Activated naive CD4-positive, alpha-beta T cell treated with Interleukin-2 at 50 U/mL for 16 hours (primary cell): ENCODE measurements around the gene IST1.

ENCODE experiments used
- DNase-seq: peaks from one replicate; pipeline ENCODE4 v3.0.0-alpha.2; 2020

The IST1 gene

GRCh38 chr16:71920658-71921057, 25.3 kb downstream of the IST1 start:
- DNase-seq: no peak

- DNase-seq: no peak
Measured at GRCh38 chr16:71923941-71924690, 28.8 kb downstream of the IST1 start.

- no peak for DNase-seq
Measured at GRCh38 chr16:71924710-71925109, 29.4 kb downstream of the IST1 start.

DNA sequence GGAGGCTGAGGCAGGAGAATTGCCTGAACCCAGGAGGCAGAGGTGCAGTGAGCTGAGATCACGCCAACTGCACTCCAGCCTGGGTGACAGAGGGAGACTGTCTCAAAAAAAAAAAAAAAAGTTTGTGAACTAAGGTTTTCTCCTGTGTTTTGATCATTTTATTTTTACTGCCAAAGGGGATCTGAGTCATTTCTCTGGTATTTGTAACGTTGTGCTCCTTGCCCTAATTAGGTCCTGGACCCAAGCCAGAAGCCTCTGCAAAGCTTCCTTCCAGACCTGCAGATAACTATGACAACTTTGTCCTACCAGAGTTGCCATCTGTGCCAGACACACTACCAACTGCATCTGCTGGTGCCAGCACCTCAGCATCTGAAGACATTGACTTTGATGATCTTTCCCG, 32.1 kb downstream of the IST1 start:
- no peak for DNase-seq

- DNase-seq: no peak
Measured at GRCh38 chr16:71927787-71928186, 32.5 kb downstream of the IST1 start.

DNA sequence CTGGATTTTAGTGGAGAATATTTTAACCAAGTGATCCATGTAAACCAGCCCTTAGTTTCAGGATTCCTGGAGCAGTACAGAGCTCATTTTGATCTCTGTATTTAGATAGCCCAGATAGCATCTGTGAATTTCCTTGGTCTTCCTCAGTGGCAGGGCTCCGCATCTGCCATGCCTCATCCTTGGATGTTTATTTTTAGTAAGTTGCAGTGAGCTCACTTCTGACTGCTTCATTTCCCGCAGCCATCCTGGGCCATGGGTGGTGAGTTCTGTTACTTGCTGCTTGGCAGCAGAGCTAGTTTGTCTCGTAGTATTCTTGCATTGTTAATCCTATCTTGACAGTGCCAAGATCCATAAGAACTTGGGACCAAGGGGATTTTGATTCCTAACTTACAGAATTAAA, 33.7 kb downstream of the IST1 start:
- no peak for DNase-seq

DNA sequence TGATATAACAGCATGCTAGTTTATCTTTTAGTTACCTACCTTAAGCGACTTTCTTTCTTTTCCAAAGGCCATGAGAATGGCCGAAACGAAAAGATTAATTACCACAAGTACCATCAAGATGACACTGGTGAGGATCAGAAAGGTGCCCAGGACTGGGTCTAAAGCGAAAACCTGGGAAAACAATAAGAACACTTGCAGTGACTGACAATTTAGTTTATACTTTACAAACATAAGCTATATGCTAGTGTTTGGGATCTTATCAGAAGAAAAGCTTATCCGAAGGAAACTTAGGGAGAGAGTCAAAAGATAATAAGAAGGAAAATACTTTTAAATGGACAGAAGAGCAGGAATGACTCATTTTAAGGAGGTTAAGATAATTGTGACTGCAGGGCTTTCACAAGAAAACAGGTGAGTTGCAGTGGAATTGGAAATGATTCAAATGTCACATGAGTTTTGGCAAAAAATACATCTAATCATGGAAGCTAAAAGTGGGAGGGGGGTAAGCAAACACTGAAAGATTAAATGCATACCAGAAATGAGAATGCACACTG, 34.8 kb downstream of the IST1 start:
- no peak for DNase-seq

DNA sequence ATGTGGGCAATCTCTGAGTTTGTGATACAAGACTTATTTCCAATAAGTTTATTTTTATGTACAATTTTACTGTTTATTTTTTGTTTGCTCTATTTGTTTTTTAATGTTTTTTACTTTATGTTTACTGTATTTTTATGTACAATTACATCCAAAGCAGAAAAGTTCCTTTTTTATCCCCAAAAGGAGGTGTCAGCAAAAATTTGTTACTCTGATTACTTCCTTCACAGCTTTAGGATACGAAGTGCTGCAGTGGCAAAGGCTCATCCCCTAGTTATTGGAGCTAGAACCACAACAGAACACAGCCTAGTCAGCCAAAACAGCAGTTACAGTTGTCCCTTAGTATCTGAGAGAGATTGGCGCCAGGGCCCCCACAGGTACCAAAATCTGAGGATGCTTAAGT, 35.7 kb downstream of the IST1 start:
- DNase-seq: no peak

GRCh38 chr16:71931599-71931998, 36.3 kb downstream of the IST1 start:
- no peak for DNase-seq

DNA sequence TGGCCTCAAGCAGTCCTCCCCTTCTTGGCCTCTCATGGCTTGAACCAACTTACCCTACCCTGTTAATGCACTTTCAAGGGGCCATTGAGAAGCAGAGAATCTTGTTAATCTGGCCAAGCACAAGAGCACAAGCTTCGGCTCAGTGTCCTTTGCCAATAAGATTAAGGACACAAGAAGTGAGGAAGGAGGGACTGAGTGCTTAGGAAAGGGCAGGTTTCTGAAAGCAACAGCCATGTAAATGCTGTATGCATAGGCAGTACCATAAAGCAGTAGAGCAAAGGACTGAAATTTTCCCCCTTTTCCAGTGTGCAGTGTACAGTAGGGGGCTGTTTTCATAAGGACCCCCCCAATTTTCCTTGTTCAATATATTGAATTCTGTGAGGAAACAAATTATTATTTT, 37.7 kb downstream of the IST1 start:
- no peak for DNase-seq

GRCh38 chr16:71933913-71934695, 38.8 kb downstream of the IST1 start:
- no peak for DNase-seq

DNA sequence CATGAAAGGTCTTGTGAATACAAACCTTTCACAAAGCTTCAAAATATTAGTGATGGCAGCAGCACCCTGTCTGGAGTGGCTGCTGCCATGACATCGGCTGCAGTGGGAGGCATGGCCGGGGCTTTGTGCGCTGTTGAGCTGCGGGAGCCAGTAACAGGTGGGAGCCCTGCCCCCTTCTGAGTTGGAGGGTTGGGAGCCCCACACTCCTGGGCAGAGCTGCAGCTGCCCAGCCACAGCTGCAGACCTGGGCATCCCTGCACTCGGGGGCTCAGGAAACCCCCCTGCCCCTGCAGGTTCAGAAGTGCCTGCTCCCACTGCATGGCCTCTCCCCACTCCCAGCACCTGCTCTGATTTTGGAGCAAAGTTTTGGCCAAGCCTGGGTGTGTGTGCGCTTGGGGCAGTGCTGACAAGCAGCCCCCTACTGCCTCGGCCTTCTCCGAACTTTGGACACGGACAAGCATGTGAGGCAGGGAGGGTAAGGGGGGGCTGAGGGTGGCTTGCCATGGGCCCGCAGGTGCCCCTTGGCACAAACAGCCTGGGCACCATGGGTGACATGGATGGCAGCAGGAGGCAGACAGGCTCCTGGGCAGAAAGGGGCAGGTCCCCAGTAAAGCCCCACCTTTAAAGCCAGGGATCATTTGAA, 42.7 kb downstream of the IST1 start:
- DNase-seq: no peak

GRCh38 chr16:71943887-71944286, 48.6 kb downstream of the IST1 start:
- DNase-seq: no peak

DNA sequence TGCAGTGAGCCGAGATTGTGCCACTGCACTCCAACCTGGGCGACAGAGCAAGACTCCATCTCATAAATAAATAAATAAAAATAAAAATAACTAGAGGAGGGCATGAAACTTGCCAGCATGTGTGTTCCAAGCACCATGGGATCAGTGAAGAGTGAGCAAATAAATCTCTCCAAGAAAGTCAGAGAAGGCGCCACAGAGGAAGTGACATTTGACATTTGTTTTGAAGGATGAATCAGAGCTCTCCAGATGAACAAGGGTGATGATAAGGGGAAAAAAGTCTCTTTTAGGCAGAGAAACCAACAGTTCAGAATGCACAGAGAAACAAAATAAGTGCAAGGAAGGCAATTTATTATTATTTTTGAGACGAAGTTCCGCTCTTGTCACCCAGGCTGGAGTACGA, 50.3 kb downstream of the IST1 start:
- no peak for DNase-seq

GRCh38 chr16:71952825-71953224, 57.5 kb downstream of the IST1 start:
- DNase-seq: no peak

DNA sequence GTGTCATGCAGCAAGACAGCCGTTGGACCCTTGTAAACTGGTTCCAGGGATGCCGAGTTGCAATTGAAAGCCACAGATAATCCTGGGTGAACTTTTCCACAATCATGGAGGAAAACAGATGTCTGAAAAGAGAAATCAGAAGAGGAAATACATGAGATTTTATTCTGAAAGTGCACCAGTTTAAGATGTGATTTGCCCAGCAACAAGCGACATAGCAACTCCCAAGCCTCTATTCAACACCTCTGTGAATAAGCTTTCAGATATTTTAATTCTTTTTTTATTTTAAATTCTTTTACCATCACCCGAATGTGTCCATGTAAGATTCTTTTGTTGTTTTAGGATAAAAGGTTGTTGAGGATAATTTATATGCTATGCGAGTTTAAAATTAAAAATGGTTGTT, 58.8 kb downstream of the IST1 start:
- DNase-seq: no peak

- DNase-seq: no peak
Measured at GRCh38 chr16:71954699-71955195, 59.4 kb downstream of the IST1 start.

DNA sequence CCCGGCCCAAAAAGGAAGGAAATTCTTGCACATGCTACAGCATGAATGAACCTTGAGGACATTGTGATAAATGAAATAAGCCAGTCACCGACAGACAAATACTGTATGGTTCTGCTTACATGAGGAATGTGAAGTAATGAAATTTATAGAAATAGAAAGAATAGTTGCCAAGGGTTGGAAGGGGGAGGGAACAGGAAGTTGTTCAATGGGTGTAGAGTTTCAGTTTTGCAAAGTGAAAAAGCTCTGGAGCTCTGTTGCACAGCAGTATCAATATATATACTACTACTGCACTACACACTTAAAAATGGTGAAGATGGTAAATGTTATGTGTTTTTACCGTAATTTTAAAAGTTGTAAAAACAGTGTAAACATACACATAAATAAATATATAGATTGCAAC, 61.2 kb downstream of the IST1 start:
- no peak for DNase-seq

DNA sequence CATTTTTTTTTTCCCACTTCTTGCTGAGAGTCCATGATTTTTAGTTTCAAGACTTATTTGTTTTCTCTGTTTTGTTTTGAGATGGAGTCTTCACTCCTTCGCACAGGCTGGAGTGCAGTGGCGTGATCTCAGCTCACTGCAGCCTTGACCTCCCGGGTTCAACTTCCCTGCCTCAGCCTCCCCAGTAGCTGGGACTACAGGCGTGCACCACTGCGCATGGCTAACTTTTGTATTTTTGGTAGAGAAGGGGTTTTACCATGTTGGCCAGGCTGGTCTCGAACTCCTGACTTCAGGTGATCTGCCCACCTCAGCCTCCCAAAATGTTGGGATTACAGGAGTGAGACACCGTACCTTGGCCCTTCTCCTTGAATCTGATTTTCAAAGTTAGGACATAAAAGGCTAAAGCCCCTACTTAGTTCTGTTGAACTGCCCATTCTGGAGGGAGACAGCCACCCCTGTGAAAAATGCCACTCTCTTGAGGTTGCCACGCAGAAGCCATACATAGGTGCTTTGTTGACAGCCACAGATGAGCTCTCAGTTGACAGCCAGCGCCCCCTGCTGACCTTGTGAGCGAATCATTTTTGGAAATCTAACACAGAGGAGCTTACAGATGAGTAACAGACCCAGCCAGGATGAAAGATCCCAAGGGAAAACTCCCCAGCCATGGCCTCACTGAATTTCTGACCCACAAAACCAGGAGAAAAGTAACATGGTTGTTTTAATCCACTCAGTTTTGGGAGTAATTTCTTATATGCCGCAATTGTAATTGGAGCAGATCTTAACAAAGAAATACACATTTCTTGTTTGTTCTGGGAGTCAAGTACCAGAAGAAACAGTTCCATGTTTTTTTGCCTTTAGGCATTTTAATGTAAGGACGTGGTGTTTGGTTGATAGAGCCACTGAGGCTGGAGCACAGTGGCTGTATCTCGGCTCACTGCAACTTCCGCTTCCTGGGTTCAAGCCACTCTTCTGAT, 66.0 kb downstream of the IST1 start:
- peak; percentile 78 for DNase-seq

DNA sequence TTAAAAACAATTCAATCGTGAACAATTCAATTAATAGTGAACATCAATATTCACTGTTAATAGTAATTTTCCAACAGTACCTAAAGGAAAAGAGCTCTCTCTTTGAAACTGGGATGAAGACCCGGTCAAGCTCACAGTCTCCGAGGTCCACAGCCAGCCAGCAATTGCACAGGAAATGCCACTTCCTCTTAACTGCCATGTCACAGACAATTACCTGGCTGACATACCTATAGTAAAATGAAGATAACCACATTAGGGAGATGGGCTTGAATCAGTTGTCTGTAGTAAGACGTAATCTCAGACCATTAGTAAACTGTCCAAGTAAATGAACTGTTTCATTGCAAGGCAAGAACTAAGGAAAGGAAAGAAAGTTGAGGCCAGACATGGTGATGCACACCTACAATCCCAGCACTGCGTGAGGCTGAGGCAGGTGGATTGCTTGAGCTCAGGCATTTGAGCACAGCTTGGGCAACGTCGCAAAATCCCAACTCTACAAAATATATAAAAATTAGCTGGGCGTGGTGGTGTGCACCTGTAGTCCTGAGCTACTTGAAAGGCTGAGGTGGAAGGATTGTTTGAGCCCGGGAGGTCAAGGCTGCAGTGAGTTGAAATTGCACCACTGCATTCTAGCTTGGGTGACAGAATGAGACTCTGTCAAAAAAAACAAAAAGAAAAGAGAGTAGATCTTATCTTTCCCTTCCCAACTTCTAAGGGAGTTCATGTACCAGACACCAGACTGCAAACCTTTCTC, 68.0 kb downstream of the IST1 start:
- DNase-seq: no peak

DNA sequence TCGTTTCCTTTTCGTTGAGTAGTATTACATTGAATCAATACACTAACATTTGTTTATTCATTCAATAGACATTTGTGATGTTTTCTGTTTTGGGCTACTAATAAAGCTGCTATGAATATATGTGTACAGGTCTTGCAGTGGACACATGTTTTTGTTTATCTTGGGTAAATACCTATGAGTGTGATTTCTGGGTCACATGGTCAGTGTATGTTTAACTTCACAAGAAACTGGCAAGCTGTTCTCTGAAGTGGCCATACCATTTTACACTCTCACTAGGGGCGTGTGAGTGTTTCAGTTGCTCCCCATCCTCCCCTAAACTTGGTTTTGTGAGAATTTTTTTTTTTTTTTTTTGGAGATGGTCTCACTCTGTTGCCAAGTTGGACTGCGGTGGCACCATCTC, 69.9 kb downstream of the IST1 start:
- DNase-seq: no peak

GRCh38 chr16:71966932-71967331, 71.6 kb downstream of the IST1 start:
- no peak for DNase-seq
